GM21447 (cell line): Measurements from ENCODE around the gene PPIF.

ENCODE experiments used
- ATAC-seq: cut with Tn5 transposase; IDR thresholded peaks from one replicate; pipeline ENCODE4 v1.9.1; 2021; ENCODE audit not compliant: unreplicated experiment

Gene PPIF

DNA sequence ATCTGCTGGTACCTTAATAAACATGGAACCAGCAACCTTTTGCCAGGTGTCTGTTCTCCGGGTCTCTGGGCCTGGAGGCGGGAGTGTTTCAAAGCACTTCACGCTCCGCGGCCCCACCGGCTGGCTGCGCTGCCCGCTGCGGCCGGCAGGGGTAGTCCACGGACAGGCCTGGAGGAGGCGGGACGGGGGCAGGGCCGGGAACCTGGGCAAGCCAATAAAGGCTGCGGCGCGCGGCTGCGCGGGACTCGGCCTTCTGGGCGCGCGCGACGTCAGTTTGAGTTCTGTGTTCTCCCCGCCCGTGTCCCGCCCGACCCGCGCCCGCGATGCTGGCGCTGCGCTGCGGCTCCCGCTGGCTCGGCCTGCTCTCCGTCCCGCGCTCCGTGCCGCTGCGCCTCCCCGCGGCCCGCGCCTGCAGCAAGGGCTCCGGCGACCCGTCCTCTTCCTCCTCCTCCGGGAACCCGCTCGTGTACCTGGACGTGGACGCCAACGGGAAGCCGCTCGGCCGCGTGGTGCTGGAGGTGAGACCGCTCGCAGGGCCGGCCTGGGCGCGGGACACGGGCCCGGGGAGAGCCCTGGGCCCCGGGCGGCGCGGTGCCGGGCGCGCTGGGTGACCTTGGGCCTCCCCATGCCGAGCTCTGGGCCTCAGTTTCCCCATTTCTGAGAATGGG is at the start of gene PPIF:
Gene PPIF, plus strand, starts transcription at position 244 of the 668 bp plus-strand sequence. Its CDS starts 80 bp downstream, at position 324.
- peak; percentile 81 for ATAC-seq

DNA sequence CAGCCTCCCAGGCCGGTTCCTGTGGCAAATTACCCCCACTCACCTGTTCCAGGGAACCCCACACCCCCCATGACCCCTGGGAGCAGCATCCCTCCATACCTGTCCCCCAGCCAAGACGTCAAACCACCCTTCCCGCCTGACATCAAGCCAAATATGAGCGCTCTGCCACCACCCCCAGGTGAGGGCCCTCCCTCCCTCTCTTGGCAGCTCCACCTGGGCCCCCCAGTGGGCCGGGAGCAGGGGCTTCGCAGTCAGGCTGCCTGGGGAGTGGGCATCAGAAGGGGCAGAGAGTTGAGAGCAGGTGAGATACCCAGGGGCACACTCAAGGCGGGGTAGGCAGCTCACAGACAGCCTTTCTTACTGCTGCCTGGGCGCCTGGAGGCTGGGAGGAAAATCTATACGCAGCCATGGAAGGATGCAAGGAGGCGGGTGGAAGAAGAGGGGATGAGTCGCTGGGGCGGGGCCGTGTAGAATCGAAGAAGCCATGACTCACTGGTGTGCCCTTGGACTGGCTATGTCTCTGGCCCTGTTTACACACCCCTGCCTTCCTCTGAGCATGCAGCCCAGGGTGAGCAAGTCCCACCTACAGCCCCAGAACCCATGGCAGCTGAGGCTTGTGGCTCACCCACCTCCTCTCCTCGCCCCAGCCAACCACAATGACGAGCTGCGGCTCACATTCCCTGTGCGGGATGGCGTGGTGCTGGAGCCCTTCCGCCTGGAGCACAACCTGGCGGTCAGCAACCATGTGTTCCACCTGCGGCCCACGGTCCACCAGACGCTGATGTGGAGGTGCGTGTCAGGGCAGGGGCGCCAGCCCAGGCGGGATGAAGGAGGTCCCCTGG is 48.6 kb upstream of the PPIF start:
- no peak for ATAC-seq

DNA sequence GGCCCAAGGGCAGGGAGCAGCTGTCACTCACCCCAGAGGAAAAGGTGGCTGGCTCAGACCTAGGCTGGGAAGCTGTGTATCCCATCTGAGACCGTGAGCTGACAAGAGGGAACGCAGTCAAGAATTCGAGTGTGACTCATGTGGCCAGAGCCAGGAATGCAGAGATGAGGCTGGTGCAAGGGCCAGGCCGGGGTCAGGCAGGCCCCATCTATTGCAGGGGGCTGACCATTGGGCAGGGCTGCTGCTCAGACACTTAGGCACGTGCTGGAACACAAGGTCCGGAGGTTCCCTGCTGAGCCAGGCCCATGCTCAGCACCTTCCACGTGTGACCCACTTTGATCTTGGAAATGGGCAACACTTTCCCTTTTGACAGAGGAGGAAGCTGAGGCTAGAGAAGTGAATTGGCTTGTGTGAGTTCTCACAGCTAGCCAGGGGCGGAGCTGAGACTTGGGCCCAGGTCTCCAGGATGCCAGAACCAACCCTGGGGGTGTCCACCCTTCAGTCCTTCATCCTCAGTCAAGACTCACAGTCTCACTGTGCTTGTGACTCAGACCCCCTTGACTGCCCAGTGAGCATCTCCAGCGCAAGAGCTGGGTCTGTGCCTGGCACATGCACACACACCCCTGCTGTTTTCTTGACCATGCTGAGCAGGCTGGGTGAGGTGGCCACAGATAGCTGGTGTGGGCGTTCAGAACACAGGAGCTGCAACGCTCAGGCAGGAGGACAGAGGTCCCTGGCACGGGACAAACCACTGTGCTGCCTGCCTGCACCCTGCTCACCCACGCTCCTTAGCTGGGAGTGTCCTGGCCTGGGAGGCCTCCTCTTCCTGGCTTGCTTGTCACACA is 47.6 kb upstream of the PPIF start:
- ATAC-seq = no peak

DNA sequence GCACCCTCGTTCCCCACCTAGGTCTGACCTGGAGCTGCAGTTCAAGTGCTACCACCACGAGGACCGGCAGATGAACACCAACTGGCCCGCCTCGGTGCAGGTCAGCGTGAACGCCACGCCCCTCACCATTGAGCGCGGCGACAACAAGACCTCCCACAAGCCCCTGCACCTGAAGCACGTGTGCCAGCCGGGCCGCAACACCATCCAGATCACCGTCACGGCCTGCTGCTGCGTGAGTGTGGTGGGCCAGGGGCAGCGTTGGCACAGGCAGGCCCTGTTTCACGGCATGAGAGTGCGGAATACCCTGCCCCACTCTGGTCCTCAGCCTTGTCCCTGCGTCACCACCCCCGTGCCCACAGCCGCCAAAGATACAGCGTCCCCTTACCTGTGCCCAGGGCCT is 46.6 kb upstream of the PPIF start:
- ATAC-seq = no peak

DNA sequence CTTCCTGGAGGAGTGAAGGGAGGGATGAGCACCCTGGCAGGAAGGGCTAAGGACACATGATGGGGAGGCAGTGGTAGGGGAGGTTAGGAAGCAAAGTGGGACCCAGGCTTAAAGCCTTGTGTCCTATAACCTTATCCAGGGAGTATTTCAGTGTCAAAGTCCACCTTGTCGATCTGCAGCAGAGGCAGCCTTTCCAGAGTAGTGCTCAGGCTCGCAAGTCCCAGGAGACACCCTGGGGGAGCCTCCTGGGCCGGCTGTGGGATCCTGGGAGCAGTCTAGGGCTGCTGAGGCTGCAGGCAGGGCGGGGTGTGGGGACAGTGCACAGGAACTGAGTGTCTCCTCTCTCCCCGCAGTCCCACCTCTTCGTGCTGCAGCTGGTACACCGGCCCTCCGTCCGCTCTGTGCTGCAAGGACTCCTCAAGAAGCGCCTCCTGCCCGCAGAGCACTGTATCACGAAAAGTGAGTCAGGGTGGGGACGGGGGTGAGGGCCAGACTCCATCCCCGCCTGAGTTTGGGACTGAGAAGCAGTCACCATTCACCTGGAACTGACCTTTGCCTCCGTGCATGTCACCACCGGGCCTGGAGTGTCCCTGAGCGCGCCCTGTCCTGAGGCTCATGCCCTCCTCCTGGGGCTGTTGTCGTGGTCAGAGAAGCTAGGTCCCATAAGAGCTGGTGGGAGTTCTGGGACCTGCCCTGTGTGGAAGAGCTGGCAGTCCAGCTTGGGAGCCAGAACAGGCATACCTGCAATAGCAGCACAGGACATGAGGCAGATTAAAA is 45.3 kb upstream of the PPIF start:
- ATAC-seq = no peak

DNA sequence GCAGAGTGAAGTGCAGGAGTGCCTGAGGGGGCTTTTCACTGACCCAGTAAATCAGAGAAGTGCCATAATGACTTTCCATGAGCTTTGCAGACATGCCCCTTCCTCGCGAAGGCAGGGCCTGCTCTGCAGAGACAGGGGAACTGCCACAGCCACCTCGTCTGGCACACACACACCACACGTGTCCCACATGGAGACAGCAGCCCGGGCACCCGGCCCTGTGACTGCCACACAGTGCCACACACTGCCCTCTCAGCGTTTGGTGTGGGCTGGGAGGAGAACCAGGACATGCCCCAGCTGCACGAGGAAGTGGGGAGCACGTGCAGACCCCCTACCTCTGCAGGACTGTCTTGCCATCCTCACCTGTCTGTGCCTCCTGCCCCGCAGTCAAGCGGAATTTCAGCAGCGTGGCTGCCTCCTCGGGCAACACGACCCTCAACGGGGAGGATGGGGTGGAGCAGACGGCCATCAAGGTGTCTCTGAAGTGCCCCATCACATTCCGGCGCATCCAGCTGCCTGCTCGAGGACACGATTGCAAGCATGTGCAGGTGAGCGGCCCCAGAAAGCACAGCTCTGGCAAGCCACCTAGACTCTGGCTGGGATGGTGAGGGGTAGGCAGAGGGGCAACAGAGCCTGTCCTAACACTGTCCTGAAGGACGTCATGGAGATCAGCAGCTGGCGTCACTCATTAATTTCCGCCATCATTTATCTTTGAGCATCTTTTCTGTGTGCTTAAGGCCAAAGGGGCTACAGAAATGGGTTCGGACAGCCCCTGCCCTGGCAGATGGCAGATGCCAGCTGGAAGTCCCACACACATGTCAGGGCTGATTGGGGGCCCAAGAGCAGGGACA is 43.4 kb upstream of the PPIF start:
- ATAC-seq = no peak

DNA sequence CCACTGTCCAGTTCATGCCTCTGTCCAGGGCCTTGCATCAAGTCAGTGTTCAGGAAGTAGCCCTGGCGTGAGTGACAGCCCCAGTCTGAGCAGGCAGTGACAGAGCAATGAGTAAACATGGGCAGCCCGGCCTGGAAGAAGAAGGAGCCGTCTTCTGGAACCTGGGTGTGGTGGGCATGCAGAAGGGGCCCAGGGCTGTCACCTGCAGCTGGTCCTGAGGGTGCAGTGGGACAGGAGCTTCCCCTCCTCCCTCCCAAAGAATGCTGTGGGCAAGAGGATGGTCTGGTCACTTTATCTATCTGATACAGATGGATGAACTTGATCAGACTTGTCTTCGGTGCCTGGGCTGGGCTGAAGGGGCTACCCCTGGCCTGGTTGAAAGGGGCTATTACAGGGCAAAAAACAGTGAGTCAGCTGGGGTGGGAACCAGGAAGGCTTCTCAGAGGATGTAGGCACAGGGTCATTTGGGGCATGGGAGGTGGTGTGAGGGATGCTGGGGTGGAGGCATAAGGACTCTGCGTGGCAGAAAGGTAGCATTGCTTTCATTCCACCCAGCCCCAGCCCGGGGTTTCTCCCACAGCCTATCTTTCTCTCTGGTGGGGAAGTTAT is 42.7 kb upstream of the PPIF start:
- ATAC-seq = no peak

DNA sequence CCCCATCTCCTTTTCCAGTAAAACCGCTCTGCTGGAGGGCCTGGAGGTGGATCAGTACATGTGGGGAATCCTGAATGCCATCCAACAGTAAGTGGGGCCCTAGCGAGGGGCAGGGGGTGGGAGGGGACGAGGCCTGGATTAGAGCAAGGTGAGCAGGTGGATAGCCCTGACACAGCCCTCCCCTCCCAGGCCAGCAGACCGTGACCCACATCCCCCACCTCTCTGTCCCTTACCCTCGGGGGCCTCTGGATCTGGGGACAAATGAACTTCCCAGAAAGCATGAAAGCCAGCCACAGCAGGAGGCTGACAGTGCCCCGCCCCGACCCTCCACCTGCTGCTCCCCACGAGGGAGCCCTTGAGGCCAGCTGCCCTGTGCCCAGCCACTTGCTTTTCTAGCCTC is 41.8 kb upstream of the PPIF start:
- ATAC-seq = no peak

DNA sequence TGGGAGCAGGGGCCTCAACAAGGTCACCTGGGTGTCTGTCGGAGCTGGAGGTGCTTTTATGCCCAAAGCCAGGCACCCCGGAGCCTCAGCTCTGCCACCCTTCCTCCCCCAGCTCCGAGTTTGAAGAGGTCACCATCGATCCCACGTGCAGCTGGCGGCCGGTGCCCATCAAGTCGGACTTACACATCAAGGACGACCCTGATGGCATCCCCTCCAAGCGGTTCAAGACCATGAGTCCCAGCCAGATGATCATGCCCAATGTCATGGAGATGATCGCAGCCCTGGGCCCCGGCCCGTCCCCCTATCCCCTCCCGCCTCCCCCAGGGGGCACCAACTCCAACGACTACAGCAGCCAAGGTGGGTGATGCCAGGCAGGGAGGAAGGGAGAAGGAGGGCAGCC is 41.3 kb upstream of the PPIF start:
- ATAC-seq = no peak

DNA sequence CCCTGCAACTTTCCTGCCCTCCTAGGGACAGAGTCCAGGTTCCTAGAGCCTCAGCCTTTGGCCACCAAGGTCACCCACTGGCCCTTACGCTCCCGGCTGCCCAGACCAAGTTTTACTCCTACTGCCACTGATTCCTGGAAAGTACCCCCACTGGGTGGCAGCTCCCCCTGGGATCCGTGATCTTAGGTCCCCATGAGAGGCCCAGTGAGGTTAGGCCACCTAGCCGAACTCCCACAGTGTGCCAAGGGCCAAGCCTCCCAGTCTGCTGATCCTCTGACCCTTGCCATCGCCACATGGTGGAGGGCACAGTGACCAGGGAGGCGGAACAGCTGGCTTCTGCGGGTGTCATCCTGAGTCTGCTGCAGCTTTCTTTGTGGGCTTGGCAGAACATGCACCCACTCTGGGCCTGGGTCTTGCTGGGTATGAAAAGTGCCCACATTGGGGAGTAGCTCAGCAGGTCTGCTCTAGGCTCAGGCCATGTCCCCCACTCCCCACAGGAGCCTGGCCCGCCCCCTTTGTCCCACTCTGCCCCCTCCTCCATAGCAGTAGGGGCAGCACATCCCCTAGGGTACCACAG is 40.5 kb upstream of the PPIF start:
- ATAC-seq = no peak

DNA sequence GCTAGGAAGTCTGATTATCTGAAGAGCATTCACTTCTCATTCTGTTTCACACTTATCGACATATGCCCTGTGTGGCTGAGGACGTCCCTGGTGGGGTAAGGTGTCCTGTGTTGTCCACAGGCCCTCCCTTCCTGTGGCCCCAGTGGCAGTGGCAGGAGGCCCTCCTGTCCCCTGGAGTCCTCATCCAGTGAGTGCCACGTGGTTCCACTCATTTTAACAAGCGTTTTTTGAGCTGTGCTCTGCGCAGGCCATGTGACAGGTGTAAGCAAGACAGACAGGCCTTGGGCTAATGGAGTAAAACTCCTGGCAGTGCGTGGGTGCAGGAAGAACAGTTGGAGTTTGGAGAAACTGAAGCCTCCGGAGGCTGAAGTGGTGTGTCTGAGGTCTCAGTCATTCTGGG is 39.3 kb upstream of the PPIF start:
- no peak for ATAC-seq

DNA sequence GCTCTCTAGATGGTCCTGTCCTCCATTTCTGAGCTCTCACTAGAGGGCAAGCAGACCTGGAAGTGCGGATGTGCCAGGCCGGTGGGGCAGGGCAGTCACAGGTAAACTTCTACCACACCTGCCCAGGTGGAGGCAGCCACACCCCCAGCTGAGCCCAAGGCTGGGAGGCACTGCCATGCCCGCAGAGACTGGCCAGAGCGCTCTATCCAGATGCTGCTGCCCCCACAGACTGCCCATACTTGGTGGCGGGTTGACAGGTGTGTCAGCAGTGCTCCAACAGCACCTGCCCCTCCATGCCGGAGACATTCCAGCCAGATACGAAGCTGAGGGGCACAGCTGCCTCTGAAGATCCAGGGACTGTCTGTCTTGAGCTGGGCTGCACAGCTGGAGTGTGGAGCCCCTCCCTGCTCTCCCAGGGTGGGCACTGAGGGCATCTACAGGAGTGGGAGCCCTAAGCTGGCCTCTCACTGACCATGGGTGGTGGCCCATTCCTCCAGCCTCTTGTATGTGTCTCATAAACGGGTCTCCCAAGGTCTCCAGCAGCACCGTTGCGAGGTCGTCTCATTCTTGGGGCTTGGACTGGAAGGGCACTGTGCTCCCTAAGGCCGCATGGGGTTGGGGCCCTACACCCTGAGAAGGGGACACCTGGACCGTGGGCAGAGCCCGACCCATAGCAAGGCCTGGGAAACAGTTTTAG is 38.2 kb upstream of the PPIF start:
- ATAC-seq = no peak

DNA sequence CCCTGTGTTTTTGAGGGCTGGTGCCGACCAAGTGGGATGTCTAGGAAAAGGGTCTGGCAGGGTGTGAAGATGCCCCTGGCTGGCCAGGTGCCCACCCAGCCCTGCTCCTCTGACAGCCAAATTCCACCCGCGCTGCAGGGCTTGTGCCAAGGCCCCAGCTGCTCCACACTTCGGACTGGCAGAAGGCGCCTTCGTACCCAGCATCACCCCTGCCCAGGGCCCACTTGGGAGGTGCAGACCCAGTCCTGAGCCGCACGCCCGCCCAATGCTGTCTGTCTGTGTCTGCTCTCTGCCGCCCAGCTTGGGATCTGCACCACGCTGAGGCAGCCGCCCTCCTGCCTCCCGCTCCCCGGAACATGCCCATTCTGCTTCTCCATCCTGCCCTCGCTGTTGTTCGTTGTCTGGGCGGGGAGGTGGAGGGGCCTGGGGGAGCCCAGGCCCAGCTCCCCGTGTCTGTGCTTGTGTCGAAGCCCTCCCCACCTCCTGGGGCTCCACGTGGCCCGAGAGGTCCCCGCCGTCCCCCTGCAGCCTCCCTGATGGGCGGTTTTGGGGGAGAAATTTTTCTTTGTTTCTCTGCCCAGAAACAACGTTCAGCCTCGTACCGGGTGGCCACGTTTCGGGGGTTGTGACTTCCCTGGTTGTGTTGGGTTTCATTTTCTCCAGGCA is 36.9 kb upstream of the PPIF start:
- ATAC-seq = no peak

DNA sequence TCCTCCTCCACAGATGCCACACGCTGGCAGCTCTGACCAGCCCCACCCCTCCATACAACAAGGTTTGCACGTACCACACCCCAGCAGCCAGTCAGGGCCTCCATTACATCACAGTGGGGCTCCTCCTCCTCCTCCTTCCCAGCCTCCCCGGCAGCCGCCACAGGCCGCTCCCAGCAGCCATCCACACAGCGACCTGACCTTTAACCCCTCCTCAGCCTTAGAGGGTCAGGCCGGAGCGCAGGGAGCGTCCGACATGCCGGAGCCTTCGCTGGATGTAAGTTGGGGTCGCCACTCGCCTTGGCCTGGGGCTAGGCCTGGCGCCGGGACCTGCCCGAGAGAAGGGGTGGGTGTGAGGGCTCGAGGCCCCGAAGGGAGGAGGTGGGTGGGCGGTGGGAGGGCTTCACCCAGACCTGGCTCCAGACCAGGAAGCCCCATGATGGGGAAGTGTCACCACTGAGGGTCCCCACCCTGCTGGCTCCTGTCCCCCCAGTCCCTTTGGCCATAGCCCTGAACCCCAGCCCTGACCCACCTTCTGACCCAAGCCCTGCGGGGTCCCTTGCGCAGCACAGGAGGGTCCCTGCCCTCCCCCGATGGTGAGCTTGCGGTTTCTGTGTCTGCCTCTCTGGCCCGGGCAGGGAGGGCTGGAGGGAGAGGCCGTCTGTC is 36.2 kb upstream of the PPIF start:
- ATAC-seq = no peak

DNA sequence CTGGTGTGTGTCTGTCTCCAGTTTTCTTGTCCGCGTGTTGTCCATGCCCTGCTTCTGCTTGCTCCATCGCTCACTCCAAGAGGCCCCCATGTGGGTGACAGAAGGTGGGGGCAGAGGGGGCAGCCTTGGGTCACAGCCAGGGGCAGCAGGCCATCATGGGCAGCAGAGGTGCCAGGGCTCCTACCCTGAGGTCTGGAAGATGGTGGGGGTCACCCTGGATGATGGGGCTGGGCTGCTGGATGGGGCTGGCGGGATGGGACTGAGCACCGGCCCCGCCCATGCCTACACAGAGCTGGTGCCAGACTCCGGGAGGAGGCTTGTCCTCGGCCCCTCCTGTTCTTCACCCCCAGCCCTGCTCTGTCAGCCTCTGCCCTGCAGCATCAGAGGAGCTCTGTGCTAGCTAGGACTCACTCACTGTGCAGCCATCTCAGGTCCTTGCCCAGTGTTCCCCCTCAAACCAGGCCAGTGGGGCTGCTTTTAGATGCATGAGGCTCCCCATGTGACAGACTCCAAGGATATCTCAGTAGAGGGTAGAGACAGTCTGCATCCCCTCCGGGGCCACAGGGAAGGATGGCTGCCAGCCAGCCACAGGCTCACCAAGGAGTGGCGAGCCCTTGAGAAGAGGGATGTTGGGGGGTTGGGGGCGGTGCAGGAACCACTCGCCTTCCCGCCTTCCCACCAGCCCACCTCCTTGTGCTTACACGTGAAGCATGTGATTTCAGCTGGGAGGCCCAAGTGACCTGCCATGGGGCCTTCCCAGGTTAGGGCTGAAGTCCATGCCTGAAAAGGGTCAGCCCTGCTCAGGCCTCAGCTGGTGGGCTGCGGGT is 35.5 kb upstream of the PPIF start:
- no peak for ATAC-seq

DNA sequence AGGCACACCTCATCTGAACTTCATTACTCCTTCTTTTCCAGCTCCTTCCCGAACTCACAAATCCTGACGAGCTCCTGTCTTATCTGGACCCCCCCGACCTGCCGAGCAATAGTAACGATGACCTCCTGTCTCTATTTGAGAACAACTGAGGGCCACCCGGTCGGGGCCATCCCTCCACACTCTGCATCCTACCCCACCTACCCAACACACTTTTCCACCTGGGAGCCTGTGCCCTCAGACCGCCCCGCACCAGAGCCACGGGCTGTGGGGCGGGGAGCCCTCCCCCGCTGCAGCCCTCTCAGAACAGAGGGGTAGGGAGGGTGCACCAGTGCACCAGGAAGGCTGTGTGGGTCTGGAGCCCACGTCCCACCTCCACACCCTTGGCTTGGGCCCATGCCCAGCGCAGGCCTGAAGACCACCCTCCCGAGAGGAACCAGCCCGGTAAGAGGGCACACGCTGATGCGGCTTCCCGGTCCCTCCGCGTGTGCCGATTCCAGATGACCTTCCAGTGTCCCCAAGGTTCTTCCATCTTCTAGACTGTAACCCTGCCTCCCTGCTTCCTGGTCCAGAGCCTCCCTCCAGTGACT is 34.6 kb upstream of the PPIF start:
- ATAC-seq = no peak
